ENCODE results near the gene MSI2. TPM values are rescaled to one million over a fixed set of nuclear protein-coding genes. Genes with fewer than 3 reads are reported as not detected.

The MSI2 gene
- total RNA-seq, 4 donors from 2014 or later = 14.9 to 24.4 (median 19.8) TPM

- ATAC-seq (ENCODE audit: low FRiP score) (no peak), DNase-seq (ENCODE audit: low spot score) (no peak)
- TF ChIP-seq, protein P1, sequence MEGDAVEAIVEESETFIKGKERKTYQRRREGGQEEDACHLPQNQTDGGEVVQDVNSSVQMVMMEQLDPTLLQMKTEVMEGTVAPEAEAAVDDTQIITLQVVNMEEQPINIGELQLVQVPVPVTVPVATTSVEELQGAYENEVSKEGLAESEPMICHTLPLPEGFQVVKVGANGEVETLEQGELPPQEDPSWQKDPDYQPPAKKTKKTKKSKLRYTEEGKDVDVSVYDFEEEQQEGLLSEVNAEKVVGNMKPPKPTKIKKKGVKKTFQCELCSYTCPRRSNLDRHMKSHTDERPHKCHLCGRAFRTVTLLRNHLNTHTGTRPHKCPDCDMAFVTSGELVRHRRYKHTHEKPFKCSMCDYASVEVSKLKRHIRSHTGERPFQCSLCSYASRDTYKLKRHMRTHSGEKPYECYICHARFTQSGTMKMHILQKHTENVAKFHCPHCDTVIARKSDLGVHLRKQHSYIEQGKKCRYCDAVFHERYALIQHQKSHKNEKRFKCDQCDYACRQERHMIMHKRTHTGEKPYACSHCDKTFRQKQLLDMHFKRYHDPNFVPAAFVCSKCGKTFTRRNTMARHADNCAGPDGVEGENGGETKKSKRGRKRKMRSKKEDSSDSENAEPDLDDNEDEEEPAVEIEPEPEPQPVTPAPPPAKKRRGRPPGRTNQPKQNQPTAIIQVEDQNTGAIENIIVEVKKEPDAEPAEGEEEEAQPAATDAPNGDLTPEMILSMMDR (IDR thresholded peaks at IDR 0.05) = no peak
Observed at GRCh38 chr17:57323391-57323790, 67.1 kb downstream of the MSI2 start.

GRCh38 chr17:57324060-57324459 lies 67.7 kb downstream of the MSI2 start:
- TF ChIP-seq, protein P1 (IDR thresholded peaks at IDR 0.05) = no peak
- DNase-seq (ENCODE audit: low spot score) (no peak), ATAC-seq (ENCODE audit: low FRiP score) (no peak)

DNA sequence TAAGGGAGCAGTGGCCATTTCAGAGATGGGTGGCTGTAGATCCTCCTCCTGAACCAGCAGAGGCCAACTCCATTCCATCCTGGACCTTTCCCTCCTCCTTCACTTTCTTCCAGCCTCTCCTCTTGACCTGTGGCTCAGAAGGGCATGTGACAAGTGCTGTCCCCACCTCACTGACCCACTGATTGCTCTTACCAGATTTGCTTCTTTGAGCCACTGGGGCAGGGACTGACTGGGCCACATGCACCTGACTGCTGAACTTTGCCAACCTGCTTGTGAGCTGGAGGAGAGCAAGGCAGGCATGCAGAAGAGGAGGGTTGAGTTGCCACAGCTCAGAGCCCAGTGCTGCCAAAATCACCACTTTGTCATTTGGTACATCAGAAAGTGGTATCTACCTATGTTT lies 68.3 kb downstream of the MSI2 start:
- TF ChIP-seq, protein P1 (IDR thresholded peaks at IDR 0.05) = no peak
- ATAC-seq (ENCODE audit: low FRiP score) (no peak), DNase-seq (ENCODE audit: low spot score) (no peak)

GRCh38 chr17:57326336-57326735 lies 70.0 kb downstream of the MSI2 start:
- TF ChIP-seq, protein P1 (IDR thresholded peaks at IDR 0.05) = no peak
- ATAC-seq (ENCODE audit: low FRiP score) (no peak), DNase-seq (ENCODE audit: low spot score) (no peak)

DNA sequence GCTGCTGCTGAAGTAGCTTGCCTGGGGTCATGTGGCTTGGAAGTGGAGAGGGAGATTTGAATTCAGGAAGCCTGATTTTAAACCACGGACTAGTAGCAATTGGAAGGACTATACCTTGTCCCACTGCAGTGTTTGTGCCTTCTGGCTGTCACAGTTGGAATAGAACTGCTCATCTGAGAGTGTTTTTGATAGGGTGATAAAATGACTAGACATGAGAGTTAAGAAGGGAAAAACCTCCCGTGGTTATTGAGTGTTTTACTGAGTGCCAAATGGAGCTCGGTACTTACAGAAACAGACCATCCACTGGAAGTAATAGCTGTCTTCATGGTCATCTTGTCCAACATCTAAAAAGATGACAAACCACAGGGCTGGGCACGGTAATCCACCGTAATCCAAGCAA lies 70.4 kb downstream of the MSI2 start:
- ATAC-seq (ENCODE audit: low FRiP score) (no peak), DNase-seq (ENCODE audit: low spot score) (no peak)
- TF ChIP-seq, protein P1 (IDR thresholded peaks at IDR 0.05) = no peak

DNA sequence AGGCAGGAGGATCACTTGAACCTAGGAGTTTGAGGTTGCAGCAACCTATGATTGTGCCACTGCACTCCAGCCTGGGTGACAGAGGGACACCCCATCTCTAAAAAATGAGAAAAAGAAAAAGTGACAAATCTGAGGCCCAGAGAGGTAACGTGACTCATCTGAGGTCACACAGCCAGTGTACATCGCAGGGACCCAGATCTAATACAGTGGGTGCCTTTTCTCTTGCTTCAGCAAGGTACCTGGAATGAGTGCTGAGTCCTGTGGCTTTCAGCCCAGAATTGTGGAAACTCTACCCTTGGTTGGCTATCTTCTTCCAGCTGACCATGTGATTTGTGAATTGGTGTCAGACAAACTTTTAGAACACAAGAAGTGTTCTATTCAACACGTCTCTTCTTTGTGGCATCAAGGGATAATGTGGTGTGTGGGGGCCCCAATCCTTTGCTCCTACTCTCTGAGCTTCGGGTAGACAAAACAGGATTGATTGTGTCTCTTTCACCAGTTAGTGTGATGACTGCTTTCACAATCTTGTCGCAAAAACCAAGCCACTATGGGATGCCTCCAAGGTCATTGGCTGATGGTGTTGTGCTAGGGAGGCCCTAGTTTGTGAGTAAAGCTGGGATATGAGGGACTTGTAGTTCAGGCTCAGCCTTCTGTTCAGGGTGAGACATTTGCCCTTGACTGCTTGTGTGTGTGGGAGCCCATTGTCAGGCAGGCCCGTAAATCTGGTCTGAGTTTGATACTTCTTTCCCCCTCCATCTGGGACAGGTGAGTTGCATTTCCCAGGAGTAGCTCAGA lies 71.0 kb downstream of the MSI2 start:
- ATAC-seq (ENCODE audit: low FRiP score) = no peak

More for the DNA sequence above, 71.0 kb downstream of the MSI2 start:
- DNase-seq (ENCODE audit: low spot score) = no peak
- TF ChIP-seq, protein P1 (IDR thresholded peaks at IDR 0.05) = no peak
